ENCODE data around the gene PNPLA6. TPM values are rescaled to one million over a fixed set of nuclear protein-coding genes. Genes with fewer than 3 reads are reported as not detected.

The PNPLA6 gene
- total RNA-seq, 1 donor from 2014 or later = 129 TPM

DNA sequence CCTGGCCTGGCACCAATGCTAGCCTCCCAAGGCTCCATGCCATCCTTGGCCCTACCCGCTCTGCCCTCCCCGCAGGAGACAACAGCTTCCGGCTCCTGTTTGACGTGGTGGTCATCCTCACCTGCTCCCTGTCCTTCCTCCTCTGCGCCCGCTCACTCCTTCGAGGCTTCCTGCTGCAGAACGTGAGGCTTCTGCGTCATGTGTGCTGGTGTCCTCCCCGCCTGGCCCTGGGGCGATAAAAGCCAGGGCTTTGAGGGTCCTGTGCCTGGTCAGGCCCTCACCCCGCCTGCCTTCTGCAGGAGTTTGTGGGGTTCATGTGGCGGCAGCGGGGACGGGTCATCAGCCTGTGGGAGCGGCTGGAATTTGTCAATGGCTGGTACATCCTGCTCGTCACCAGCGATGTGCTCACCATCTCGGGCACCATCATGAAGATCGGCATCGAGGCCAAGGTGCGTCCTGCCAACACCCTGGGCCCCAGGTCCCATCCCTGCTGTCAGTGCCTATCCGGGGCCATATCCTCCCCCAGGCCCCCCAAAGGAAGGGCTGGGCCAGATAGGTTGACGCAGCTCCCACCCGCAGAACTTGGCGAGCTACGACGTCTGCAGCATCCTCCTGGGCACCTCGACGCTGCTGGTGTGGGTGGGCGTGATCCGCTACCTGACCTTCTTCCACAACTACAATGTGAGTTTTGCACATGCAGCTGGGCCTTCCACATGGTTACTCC is 6.8 kb upstream of the PNPLA6 start:
- no peak for DNase-seq (ENCODE audit: extremely low spot score, unreplicated experiment)
- no peaks in the 10 kb centered on the region for H3K9me3 Mint-ChIP-seq (ENCODE audit: unreplicated experiment)
- TF ChIP-seq, protein P1, sequence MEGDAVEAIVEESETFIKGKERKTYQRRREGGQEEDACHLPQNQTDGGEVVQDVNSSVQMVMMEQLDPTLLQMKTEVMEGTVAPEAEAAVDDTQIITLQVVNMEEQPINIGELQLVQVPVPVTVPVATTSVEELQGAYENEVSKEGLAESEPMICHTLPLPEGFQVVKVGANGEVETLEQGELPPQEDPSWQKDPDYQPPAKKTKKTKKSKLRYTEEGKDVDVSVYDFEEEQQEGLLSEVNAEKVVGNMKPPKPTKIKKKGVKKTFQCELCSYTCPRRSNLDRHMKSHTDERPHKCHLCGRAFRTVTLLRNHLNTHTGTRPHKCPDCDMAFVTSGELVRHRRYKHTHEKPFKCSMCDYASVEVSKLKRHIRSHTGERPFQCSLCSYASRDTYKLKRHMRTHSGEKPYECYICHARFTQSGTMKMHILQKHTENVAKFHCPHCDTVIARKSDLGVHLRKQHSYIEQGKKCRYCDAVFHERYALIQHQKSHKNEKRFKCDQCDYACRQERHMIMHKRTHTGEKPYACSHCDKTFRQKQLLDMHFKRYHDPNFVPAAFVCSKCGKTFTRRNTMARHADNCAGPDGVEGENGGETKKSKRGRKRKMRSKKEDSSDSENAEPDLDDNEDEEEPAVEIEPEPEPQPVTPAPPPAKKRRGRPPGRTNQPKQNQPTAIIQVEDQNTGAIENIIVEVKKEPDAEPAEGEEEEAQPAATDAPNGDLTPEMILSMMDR (IDR thresholded peaks at IDR 0.05) = no peak
- no peak overlapping the region for H3K4me3 Mint-ChIP-seq (ENCODE audit: unreplicated experiment)
- no peaks in the 10 kb centered on the region for H3K27me3 Mint-ChIP-seq (ENCODE audit: unreplicated experiment)
- no peak overlapping the region for H3K27ac Mint-ChIP-seq (ENCODE audit: unreplicated experiment)
- H3K36me3 Mint-ChIP-seq (ENCODE audit: unreplicated experiment) = peaks cover 12% of the 10 kb centered on the region
- H3K4me1 Mint-ChIP-seq (ENCODE audit: unreplicated experiment) = peaks cover 3% of the 10 kb centered on the region

DNA sequence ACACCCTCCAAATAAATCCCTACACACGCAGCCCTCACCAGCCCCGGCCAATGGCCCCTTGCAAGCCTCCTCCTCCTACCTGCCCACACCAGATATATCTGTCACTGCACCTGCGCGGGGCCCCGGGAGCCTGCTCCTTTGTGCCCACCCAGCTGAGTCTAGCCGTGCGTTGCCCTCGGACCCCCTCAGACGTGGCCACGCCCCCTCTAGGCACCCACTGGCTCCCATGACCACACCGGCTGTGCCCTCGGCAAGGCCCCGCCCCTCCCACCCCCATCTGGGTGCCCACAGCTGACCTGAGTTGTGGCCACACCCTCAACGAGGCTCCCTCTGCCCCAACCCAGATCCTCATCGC is 6.3 kb upstream of the PNPLA6 start:
- H3K9me3 Mint-ChIP-seq (ENCODE audit: unreplicated experiment) = no peaks in the 10 kb centered on the region
- peaks cover 3% of the 10 kb centered on the region for H3K4me1 Mint-ChIP-seq (ENCODE audit: unreplicated experiment)
- no peak overlapping the region for H3K4me3 Mint-ChIP-seq (ENCODE audit: unreplicated experiment)
- H3K27me3 Mint-ChIP-seq (ENCODE audit: unreplicated experiment) = no peaks in the 10 kb centered on the region
- TF ChIP-seq, protein P1 (IDR thresholded peaks at IDR 0.05) = no peak
- H3K27ac Mint-ChIP-seq (ENCODE audit: unreplicated experiment) = no peak overlapping the region
- no peak for DNase-seq (ENCODE audit: extremely low spot score, unreplicated experiment)
- peaks cover 12% of the 10 kb centered on the region for H3K36me3 Mint-ChIP-seq (ENCODE audit: unreplicated experiment)

DNA sequence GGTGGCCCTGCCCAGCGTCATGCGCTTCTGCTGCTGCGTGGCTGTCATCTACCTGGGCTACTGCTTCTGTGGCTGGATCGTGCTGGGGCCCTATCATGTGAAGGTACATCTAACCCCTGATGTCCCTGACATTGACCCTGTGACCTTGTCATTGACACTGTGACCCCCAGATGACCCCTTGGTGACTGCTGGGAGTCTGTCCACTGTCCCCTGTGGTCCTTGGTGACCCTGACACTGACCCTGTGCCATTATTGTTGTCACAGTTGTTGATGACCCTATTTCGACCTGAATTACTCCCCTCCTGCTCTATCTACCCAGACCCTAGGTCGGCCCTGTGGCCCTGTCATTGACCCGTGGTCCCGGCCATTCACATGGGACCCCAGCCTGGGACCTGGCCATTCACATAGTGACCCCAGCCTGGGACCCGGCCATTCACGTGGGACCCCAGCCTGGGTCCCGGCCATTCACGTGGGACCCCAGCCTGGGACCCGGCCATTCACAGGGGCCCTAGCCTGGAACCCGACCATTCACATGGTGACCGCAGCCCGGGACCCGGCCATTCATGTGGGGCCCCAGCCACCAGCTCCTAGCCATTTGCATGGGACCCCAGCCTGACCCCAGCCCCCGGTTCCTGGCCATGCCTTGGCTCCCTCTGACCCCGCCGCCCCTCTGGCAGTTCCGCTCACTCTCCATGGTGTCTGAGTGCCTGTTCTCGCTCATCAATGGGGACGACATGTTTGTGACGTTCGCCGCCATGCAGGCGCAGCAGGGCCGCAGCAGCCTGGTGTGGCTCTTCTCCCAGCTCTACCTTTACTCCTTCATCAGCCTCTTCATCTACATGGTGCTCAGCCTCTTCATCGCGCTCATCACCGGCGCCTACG is 5.7 kb upstream of the PNPLA6 start:
- H3K27ac Mint-ChIP-seq (ENCODE audit: unreplicated experiment) = no peak overlapping the region
- no peak overlapping the region for H3K4me3 Mint-ChIP-seq (ENCODE audit: unreplicated experiment)

DNA sequence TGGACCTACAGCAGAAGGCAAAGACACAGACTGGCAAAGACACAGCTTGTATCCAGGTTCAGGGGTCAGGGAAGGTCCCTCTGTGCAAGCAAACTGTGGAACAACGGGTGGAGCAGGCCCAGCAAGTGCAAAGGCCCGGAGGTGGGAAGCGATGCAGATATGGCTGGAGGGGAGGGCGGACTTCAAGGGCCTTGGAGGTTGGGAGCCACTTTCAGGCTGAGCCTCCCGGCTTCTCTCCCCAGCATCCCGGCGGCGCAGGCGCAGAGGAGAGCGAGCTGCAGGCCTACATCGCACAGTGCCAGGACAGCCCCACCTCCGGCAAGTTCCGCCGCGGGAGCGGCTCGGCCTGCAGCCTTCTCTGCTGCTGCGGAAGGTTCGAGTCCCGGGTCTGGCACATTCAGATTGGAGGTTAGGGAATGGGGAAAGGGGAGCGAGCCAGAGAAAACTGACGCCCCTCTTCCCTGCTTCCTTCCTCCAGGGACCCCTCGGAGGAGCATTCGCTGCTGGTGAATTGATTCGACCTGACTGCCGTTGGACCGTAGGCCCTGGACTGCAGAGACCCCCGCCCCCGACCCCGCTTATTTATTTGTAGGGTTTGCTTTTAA is 2.1 kb upstream of the PNPLA6 start:
- Mint-ChIP-seq H3K9me3 (ENCODE audit: unreplicated experiment) (no peaks in the 10 kb centered on the region), H3K27me3 (ENCODE audit: unreplicated experiment) (no peaks in the 10 kb centered on the region), H3K27ac (ENCODE audit: unreplicated experiment) (peak overlapping the region; percentile 99), H3K36me3 (ENCODE audit: unreplicated experiment) (peaks cover 14% of the 10 kb centered on the region), H3K4me1 (ENCODE audit: unreplicated experiment) (peaks cover 15% of the 10 kb centered on the region), H3K4me3 (ENCODE audit: unreplicated experiment) (peak overlapping the region; percentile 94)
- TF ChIP-seq, protein P1 (IDR thresholded peaks at IDR 0.05) = no peak
- DNase-seq (ENCODE audit: extremely low spot score, unreplicated experiment) = no peak

More for the DNA sequence above, 5.7 kb upstream of the PNPLA6 start:
- DNase-seq (ENCODE audit: extremely low spot score, unreplicated experiment) = no peak
- no peaks in the 10 kb centered on the region for H3K27me3 Mint-ChIP-seq (ENCODE audit: unreplicated experiment)
- H3K36me3 Mint-ChIP-seq (ENCODE audit: unreplicated experiment) = peaks cover 12% of the 10 kb centered on the region
- H3K4me1 Mint-ChIP-seq (ENCODE audit: unreplicated experiment) = peaks cover 3% of the 10 kb centered on the region
- no peaks in the 10 kb centered on the region for H3K9me3 Mint-ChIP-seq (ENCODE audit: unreplicated experiment)
- TF ChIP-seq, protein P1 (IDR thresholded peaks at IDR 0.05) = no peak

All from osteocyte (in vitro differentiated cells).